HepG2 (cell line): Measurements from ENCODE around the gene TGM2. TPM values are rescaled to one million over a fixed set of nuclear protein-coding genes. Genes with fewer than 3 reads are reported as not detected.

ENCODE experiments used
- CBX5 ChIP-seq: sonication (generic); formaldehyde crosslinking; IDR thresholded peaks from 2 replicates; pipeline ENCODE4 v1.4.0; 2020; ENCODE audit warnings: missing genetic modification reagents, borderline replicate concordance
- CCAR2 ChIP-seq: fragments of 200-400 bp; formaldehyde crosslinking; optimal IDR thresholded peaks from 2 replicates; pipeline ENCODE3; 2018; ENCODE audit warnings: low read depth, mild to moderate bottlenecking, low read length, moderate library complexity
- CSRNP1 ChIP-seq: sonication (generic); formaldehyde crosslinking; IDR thresholded peaks from 2 replicates; pipeline ENCODE4 v1.8.1; 2023; ENCODE audit warnings: mild to moderate bottlenecking, missing genetic modification reagents
- ERF ChIP-seq: IDR thresholded peaks from 2 replicates; pipeline ENCODE4 v1.6.1; 2018; ENCODE audit warnings: missing biosample characterization, missing genetic modification reagents
- HDAC2 ChIP-seq: sonication (generic); formaldehyde crosslinking; IDR thresholded peaks from 2 replicates; pipeline ENCODE4 v1.4.0; 2020; ENCODE audit warnings: missing genetic modification reagents
- HNRNPH1 ChIP-seq: fragments of 200-400 bp; formaldehyde crosslinking; optimal IDR thresholded peaks from 2 replicates; pipeline ENCODE3; 2017; ENCODE audit warnings: mild to moderate bottlenecking, low read depth, low read length
- MYC ChIP-seq: sonication (generic); formaldehyde crosslinking; IDR thresholded peaks from 2 replicates; pipeline ENCODE4 v1.9.0; 2021; ENCODE audit warnings: missing genetic modification reagents, borderline replicate concordance
- NRL ChIP-seq: sonication (generic); formaldehyde crosslinking; IDR thresholded peaks from 2 replicates; pipeline ENCODE4 v1.5.0; 2020; ENCODE audit warnings: missing genetic modification reagents, mild to moderate bottlenecking, moderate library complexity, borderline replicate concordance
- RBAK ChIP-seq: sonication (generic); formaldehyde crosslinking; IDR thresholded peaks from 2 replicates; pipeline ENCODE4 v1.5.1; 2020; ENCODE audit warnings: mild to moderate bottlenecking, missing genetic modification reagents
- RBM22 ChIP-seq: fragments of 200-400 bp; formaldehyde crosslinking; optimal IDR thresholded peaks from 2 replicates; pipeline ENCODE3; 2017; ENCODE audit warnings: mild to moderate bottlenecking, low read length, moderate library complexity
- SATB2 ChIP-seq: sonication (generic); formaldehyde crosslinking; IDR thresholded peaks from 2 replicates; pipeline ENCODE4 v1.5.0; 2020; ENCODE audit warnings: missing genetic modification reagents
- SNAI1 ChIP-seq: sonication (generic); formaldehyde crosslinking; IDR thresholded peaks from 2 replicates; pipeline ENCODE4 v1.5.0; 2020; ENCODE audit warnings: mild to moderate bottlenecking, missing genetic modification reagents, borderline replicate concordance
- SRSF4 ChIP-seq: fragments of 200-400 bp; formaldehyde crosslinking; IDR thresholded peaks from one replicate; pipeline ENCODE4 v1.6.1; 2018; ENCODE audit warnings: mild to moderate bottlenecking, low read depth, low read length, moderate library complexity; ENCODE audit not compliant: poor library complexity, severe bottlenecking
- ZNF18 ChIP-seq: sonication (generic); formaldehyde crosslinking; IDR thresholded peaks from 2 replicates; pipeline ENCODE4 v1.8.0; 2022; ENCODE audit warnings: mild to moderate bottlenecking, missing genetic modification reagents; ENCODE audit not compliant: insufficient replicate concordance
- ZNF24 ChIP-seq: fragments of 450-650 bp; IDR thresholded peaks from 2 replicates; pipeline ENCODE4 v1.6.1; 2017; ENCODE audit warnings: antibody characterized with exemption, mild to moderate bottlenecking
- ZNF296 ChIP-seq: sonication (generic); formaldehyde crosslinking; conservative IDR thresholded peaks from 2 replicates; pipeline ENCODE4 v1.5.0; 2020; ENCODE audit warnings: mild to moderate bottlenecking, missing genetic modification reagents
- ZNF530 ChIP-seq: sonication (generic); formaldehyde crosslinking; IDR thresholded peaks from 2 replicates; pipeline ENCODE4 v1.5.0; 2020; ENCODE audit warnings: low read depth, mild to moderate bottlenecking, missing genetic modification reagents
- ZNF549 ChIP-seq: sonication (generic); formaldehyde crosslinking; IDR thresholded peaks from 2 replicates; pipeline ENCODE4 v1.5.0; 2020; ENCODE audit warnings: missing genetic modification reagents
- ZNF850 ChIP-seq: sonication (generic); formaldehyde crosslinking; conservative IDR thresholded peaks from 2 replicates; pipeline ENCODE4 v1.9.0; 2021; ENCODE audit warnings: mild to moderate bottlenecking, missing genetic modification reagents
- ZSCAN31 ChIP-seq: sonication (generic); formaldehyde crosslinking; IDR thresholded peaks from 2 replicates; pipeline ENCODE4 v1.5.0; 2020; ENCODE audit warnings: low read depth, mild to moderate bottlenecking, missing genetic modification reagents
- polyA plus RNA-seq, 8 experiments: library from polyadenylated mRNA; depleted of rRNA in 3 of 8; stranded (reverse) in 7 of 8; unstranded in 1 of 8; fragments of >200 nt; fragmentation: Illumina TruSeq in 4 of 8; extraction: Trizol in 4 of 8; gene quantifications; 2 replicates each; pipeline versions ENCODE4 v1.2.1 to v1.2.3, GENCODE V29; 2011 to 2016; ENCODE audit warnings: low read depth in 4 of 8, missing spikeins in 1 of 8, mixed read lengths in 1 of 8; ENCODE audit not compliant: insufficient read depth in 1 of 8
- total RNA-seq, 5 experiments: library from RNA; depleted of rRNA; stranded (reverse); fragments of >200 nt; fragmentation: Illumina TruSeq; extraction: Trizol; gene quantifications; 2 replicates each; pipeline ENCODE4 v1.2.3, GENCODE V29; 2016; ENCODE audit warnings: low read depth in 1 of 5
- TF ChIP-seq, protein P1 (sequence below): sonication (generic); formaldehyde crosslinking; IDR thresholded peaks from 2 replicates; pipeline ENCODE4 v1.5.0; 2020; ENCODE audit warnings: missing genetic modification reagents, mild to moderate bottlenecking, borderline replicate concordance
- TF ChIP-seq, protein P2 (sequence below): IDR thresholded peaks from 2 replicates; pipeline ENCODE4 v1.6.1; 2012; ENCODE audit warnings: low read length, improper control_type of control experiment

TGM2 gene
- total and polyA plus RNA-seq, 2 of the 13 experiments (the other 11 are each of a cell fraction or from before 2014, with no cell fraction given) = 4.2 to 46.4 TPM

DNA sequence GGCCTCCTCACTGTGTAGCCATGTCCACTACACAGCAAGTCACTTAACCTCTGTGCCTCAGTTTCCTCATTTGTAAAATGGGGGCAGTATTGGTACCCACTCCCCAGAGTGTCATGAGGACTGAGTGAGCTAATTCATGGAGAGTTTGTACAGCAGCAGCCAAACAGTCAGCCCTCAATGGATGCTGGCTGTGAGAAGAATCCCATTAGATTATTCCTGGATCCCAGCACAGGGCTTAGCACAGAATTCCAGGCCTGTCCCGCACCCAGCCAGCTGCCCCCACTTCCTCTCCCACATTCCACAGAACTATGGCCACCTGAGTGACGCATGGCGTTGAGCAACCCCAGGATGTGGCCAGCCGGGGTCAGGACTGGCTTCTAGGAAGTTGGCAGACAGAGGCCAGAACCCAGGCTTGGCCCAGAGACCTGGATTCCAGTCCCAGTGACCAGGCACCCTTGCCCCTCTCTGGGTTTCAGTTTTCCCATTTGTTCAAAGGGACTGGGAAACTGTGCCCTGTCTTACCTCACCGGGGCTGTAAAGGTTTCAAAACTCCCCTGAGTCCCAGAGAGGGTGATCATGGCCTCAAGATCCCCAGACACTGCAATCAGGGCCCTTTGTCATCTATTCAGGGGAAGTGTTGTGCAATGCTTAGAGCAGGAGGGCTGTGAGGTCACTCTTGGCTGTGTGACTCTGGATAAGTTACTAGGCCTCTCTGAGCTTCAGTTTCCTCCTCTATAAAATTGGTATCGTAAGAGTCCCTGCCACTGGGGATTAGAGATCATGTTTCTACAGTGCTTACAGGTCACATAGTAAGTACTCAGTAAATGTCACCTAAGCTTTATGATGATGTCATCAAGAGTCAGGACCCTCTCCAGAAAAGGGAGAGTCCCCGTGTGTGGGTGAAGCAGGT is 3.0 kb upstream of the TGM2 start (continued):
- TF ChIP-seq CSRNP1 (CRISPR knock-in tag) (no peak), SATB2 (CRISPR knock-in tag) (no peak), MYC (peak; percentile 69; the same call in 1 of the 2 replicates), CBX5 (CRISPR knock-in tag) (peak; percentile 84; the same call in 1 of the 2 replicates), ZSCAN31 (CRISPR knock-in tag) (0 out of 2 replicates have a peak, but pooled peaks have one; percentile 68), ZNF530 (CRISPR knock-in tag) (no peak), SNAI1 (CRISPR knock-in tag) (no peak), ZNF850 (no peak), ZNF18 (CRISPR knock-in tag) (no peak), ZNF296 (CRISPR knock-in tag) (no peak), ZNF24 (no peak), ZNF549 (no peak), HDAC2 (CRISPR knock-in tag) (peak; percentile 73; the same call in 1 of the 2 replicates), ERF (CRISPR knock-in tag) (no peak), RBM22 (no peak), CCAR2 (no peak), HNRNPH1 (no peak), NRL (0 out of 2 replicates have a peak, but pooled peaks have one; percentile 15), RBAK (CRISPR knock-in tag) (no peak), SRSF4 (no peak)
- TF ChIP-seq, protein P1, sequence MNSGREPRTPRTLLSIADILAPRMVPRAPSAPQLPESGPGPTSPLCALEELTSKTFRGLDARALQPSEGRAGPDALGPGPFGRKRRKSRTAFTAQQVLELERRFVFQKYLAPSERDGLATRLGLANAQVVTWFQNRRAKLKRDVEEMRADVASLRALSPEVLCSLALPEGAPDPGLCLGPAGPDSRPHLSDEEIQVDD (CRISPR knock-in tag) = no peak
- TF ChIP-seq, protein P2, sequence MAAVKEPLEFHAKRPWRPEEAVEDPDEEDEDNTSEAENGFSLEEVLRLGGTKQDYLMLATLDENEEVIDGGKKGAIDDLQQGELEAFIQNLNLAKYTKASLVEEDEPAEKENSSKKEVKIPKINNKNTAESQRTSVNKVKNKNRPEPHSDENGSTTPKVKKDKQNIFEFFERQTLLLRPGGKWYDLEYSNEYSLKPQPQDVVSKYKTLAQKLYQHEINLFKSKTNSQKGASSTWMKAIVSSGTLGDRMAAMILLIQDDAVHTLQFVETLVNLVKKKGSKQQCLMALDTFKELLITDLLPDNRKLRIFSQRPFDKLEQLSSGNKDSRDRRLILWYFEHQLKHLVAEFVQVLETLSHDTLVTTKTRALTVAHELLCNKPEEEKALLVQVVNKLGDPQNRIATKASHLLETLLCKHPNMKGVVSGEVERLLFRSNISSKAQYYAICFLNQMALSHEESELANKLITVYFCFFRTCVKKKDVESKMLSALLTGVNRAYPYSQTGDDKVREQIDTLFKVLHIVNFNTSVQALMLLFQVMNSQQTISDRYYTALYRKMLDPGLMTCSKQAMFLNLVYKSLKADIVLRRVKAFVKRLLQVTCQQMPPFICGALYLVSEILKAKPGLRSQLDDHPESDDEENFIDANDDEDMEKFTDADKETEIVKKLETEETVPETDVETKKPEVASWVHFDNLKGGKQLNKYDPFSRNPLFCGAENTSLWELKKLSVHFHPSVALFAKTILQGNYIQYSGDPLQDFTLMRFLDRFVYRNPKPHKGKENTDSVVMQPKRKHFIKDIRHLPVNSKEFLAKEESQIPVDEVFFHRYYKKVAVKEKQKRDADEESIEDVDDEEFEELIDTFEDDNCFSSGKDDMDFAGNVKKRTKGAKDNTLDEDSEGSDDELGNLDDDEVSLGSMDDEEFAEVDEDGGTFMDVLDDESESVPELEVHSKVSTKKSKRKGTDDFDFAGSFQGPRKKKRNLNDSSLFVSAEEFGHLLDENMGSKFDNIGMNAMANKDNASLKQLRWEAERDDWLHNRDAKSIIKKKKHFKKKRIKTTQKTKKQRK = no peak
